Astrocyte (in vitro differentiated cells and primary cell): ENCODE data around the gene RSRC2. TPM values are rescaled to one million over a fixed set of nuclear protein-coding genes. Genes with fewer than 3 reads are reported as not detected.

Experiments
- DNase-seq: peaks from one replicate; pipeline ENCODE4 v3.0.0-alpha.2; 2010; ENCODE audit warnings: low read depth
- FAIRE-seq: peaks from 2 replicates; lab custom pipeline; 2011; peaks lifted over from hg19 to GRCh38; lab: Jason Lieb, UNC
- H2AFZ ChIP-seq: 2 replicates; pipeline ENCODE4 v1.6.0; 2012; ENCODE audit warnings: low read depth, low read length, inconsistent platforms
- H3K27ac ChIP-seq: 2 replicates; pipeline ENCODE4 v1.5.1; 2011; ENCODE audit warnings: low read depth, low read length, inconsistent platforms
- H3K27me3 ChIP-seq: 2 replicates; pipeline ENCODE4 v1.6.0; 2011; ENCODE audit warnings: low read length, inconsistent platforms; ENCODE audit not compliant: insufficient read depth
- H3K36me3 ChIP-seq: 2 replicates; pipeline ENCODE4 v1.5.1; 2011; ENCODE audit warnings: low read length, inconsistent platforms; ENCODE audit not compliant: insufficient read depth
- H3K4me1 ChIP-seq: 2 replicates; pipeline ENCODE4 v1.5.1; 2011; ENCODE audit warnings: low read length, inconsistent platforms; ENCODE audit not compliant: insufficient read depth
- H3K4me2 ChIP-seq: 2 replicates; pipeline ENCODE4 v1.6.0; 2012; ENCODE audit warnings: low read length, inconsistent platforms
- H3K4me3 ChIP-seq: 2 replicates; pipeline ENCODE4 v1.5.1; 2011; ENCODE audit warnings: low read depth, mild to moderate bottlenecking, low read length, inconsistent platforms; ENCODE audit not compliant: insufficient read depth
- H3K79me2 ChIP-seq: 2 replicates; pipeline ENCODE4 v1.6.0; 2012; ENCODE audit warnings: mild to moderate bottlenecking, low read length, inconsistent platforms; ENCODE audit not compliant: insufficient read depth
- H3K9ac ChIP-seq: 2 replicates; pipeline ENCODE4 v1.6.0; 2012; ENCODE audit warnings: mild to moderate bottlenecking, low read length, inconsistent platforms
- H3K9me3 ChIP-seq: 2 replicates; pipeline ENCODE4 v1.5.1; 2012; ENCODE audit warnings: low read depth, mild to moderate bottlenecking, low read length, inconsistent platforms; ENCODE audit not compliant: insufficient read depth
- H4K20me1 ChIP-seq: 2 replicates; pipeline ENCODE4 v1.6.0; 2012; ENCODE audit warnings: low read length, inconsistent platforms; ENCODE audit not compliant: insufficient read depth
- H3K27ac Mint-ChIP-seq: one replicate; pipeline ENCODE4 v1.8.0; 2021; ENCODE audit warnings: mild to moderate bottlenecking, mixed read lengths; ENCODE audit not compliant: unreplicated experiment
- H3K27me3 Mint-ChIP-seq: one replicate; pipeline ENCODE4 v1.8.0; 2021; ENCODE audit warnings: low read depth, mixed read lengths; ENCODE audit not compliant: unreplicated experiment
- H3K36me3 Mint-ChIP-seq: one replicate; pipeline ENCODE4 v1.8.0; 2021; ENCODE audit warnings: low read depth, mixed read lengths; ENCODE audit not compliant: unreplicated experiment
- H3K4me1 Mint-ChIP-seq: one replicate; pipeline ENCODE4 v1.8.0; 2021; ENCODE audit warnings: low read depth, mixed read lengths; ENCODE audit not compliant: unreplicated experiment
- H3K4me3 Mint-ChIP-seq: one replicate; pipeline ENCODE4 v1.8.0; 2021; ENCODE audit warnings: mild to moderate bottlenecking, moderate library complexity, mixed read lengths; ENCODE audit not compliant: unreplicated experiment
- H3K9me3 Mint-ChIP-seq: one replicate; pipeline ENCODE4 v1.8.0; 2021; ENCODE audit warnings: mild to moderate bottlenecking, mixed read lengths; ENCODE audit not compliant: unreplicated experiment
- CTCF ChIP-seq: IDR thresholded peaks from 2 replicates; pipeline ENCODE4 v1.5.1; 2011; ENCODE audit warnings: low read depth, mild to moderate bottlenecking, inconsistent platforms, low read length, moderate library complexity; ENCODE audit not compliant: insufficient read depth
- EZH2 ChIP-seq: IDR thresholded peaks from 2 replicates; pipeline ENCODE4 v1.6.1; 2012; ENCODE audit warnings: mild to moderate bottlenecking, low read length, inconsistent platforms; ENCODE audit not compliant: insufficient read depth
- total RNA-seq: library from RNA; stranded (reverse); gene quantifications from 2 replicates; pipeline ENCODE4 v1.2.1, GENCODE V29; 2021

Gene RSRC2
- total RNA-seq, 1 donor from 2014 or later, result 56.3 TPM

- no peaks in the 10 kb centered on the region for H3K9me3 Mint-ChIP-seq
- no peaks in the 10 kb centered on the region for H3K27me3 ChIP-seq
- TF ChIP-seq EZH2 (no peak), CTCF (no peak)
- H3K36me3 ChIP-seq, result peaks cover 41% of the 10 kb centered on the region
- peaks cover 14% of the 10 kb centered on the region for H3K4me1 ChIP-seq
- peaks cover 90% of the 10 kb centered on the region for H3K79me2 ChIP-seq
- peak overlapping the region; percentile 81 for H3K4me2 ChIP-seq
- H3K27ac Mint-ChIP-seq, result peak overlapping the region; percentile 82
- FAIRE-seq, result no peak
- H3K27ac ChIP-seq, result peak overlapping the region; percentile 28
- H3K4me3 ChIP-seq, result peak overlapping the region; percentile 68
- H2AFZ ChIP-seq, result no peak overlapping the region
- peaks cover 29% of the 10 kb centered on the region for H3K4me1 Mint-ChIP-seq
- peak; percentile 59 for DNase-seq
- H4K20me1 ChIP-seq, result peaks cover 74% of the 10 kb centered on the region
- no peaks in the 10 kb centered on the region for H3K9me3 ChIP-seq
- no peaks in the 10 kb centered on the region for H3K27me3 Mint-ChIP-seq
- H3K36me3 Mint-ChIP-seq, result peaks cover 17% of the 10 kb centered on the region
- H3K4me3 Mint-ChIP-seq, result no peak overlapping the region
- H3K9ac ChIP-seq, result peak overlapping the region; percentile 100
Observed at GRCh38 chr12:122523280-122523679, 3.5 kb downstream of the RSRC2 start.

- H3K4me1 ChIP-seq, result peaks cover 21% of the 10 kb centered on the region
- TF ChIP-seq EZH2 (no peak), CTCF (no peak)
- peaks cover 96% of the 10 kb centered on the region for H4K20me1 ChIP-seq
- DNase-seq (no peak), FAIRE-seq (no peak)
- Mint-ChIP-seq H3K9me3 (no peaks in the 10 kb centered on the region), H3K27me3 (no peaks in the 10 kb centered on the region), H3K4me1 (peaks cover 43% of the 10 kb centered on the region), H3K4me3 (no peak overlapping the region), H3K27ac (no peak overlapping the region), H3K36me3 (peaks cover 27% of the 10 kb centered on the region)
- no peak overlapping the region for H3K4me3 ChIP-seq
- H3K79me2 ChIP-seq, result peaks cover 87% of the 10 kb centered on the region
- no peak overlapping the region for H3K9ac ChIP-seq
- H3K4me2 ChIP-seq, result no peak overlapping the region
- no peaks in the 10 kb centered on the region for H3K27me3 ChIP-seq
- no peaks in the 10 kb centered on the region for H3K9me3 ChIP-seq
- H2AFZ ChIP-seq, result no peak overlapping the region
- peaks cover 58% of the 10 kb centered on the region for H3K36me3 ChIP-seq
- H3K27ac ChIP-seq, result no peak overlapping the region
Observed at GRCh38 chr12:122520676-122521075, 6.1 kb downstream of the RSRC2 start.

- Histone ChIP-seq H3K27ac (no peak overlapping the region), H3K9me3 (no peaks in the 10 kb centered on the region), H3K36me3 (peaks cover 70% of the 10 kb centered on the region), H3K79me2 (peaks cover 88% of the 10 kb centered on the region), H3K9ac (no peak overlapping the region), H3K27me3 (no peaks in the 10 kb centered on the region), H2AFZ (no peak overlapping the region), H4K20me1 (peaks cover 96% of the 10 kb centered on the region), H3K4me1 (peaks cover 21% of the 10 kb centered on the region), H3K4me3 (no peak overlapping the region), H3K4me2 (no peak overlapping the region)
- H3K27ac Mint-ChIP-seq, result no peak overlapping the region
- FAIRE-seq (no peak), DNase-seq (no peak)
- no peaks in the 10 kb centered on the region for H3K27me3 Mint-ChIP-seq
- no peak overlapping the region for H3K4me3 Mint-ChIP-seq
- peaks cover 47% of the 10 kb centered on the region for H3K4me1 Mint-ChIP-seq
- peaks cover 34% of the 10 kb centered on the region for H3K36me3 Mint-ChIP-seq
- TF ChIP-seq CTCF (no peak), EZH2 (no peak)
- H3K9me3 Mint-ChIP-seq, result no peaks in the 10 kb centered on the region
Observed at GRCh38 chr12:122519418-122519817, 7.3 kb downstream of the RSRC2 start.
